Colonic mucosa (tissue), 4 donors: ENCODE data around the gene MGP. TPM values are rescaled to one million over a fixed set of nuclear protein-coding genes. Genes with fewer than 3 reads are reported as not detected.

Source experiments
- DNase-seq: peaks from one replicate; pipeline ENCODE4 v3.0.0-alpha.2; 2020
- H3K27ac ChIP-seq: fragments of 200-600 bp; one replicate; pipeline ENCODE4 v1.8.0; 2021
- H3K27me3 ChIP-seq: fragments of 200-600 bp; one replicate; pipeline ENCODE4 v1.8.0; 2021
- H3K36me3 ChIP-seq: fragments of 200-600 bp; one replicate; pipeline ENCODE4 v1.8.0; 2021
- H3K4me1 ChIP-seq: fragments of 200-600 bp; one replicate; pipeline ENCODE4 v1.8.0; 2021; ENCODE audit warnings: mild to moderate bottlenecking
- H3K4me3 ChIP-seq: fragments of 200-600 bp; one replicate; pipeline ENCODE4 v1.8.0; 2021
- H3K9ac ChIP-seq, 2 donors: one replicate each; pipeline ENCODE4 v1.7.0; 2013; ENCODE audit warnings: control low read depth in 2 of 2, low read depth in 2 of 2, low read length in 2 of 2
- H3K9me3 ChIP-seq: fragments of 200-600 bp; one replicate; pipeline ENCODE4 v1.8.0; 2021
- CTCF ChIP-seq: fragments of 200-600 bp; IDR thresholded peaks from one replicate; pipeline ENCODE4 v1.8.0; 2022; ENCODE audit warnings: antibody characterized with exemption, mild to moderate bottlenecking
- intact Hi-C: fragments of 100-400 bp; cut with DNase I; formaldehyde crosslinking; loops from one replicate; pipeline ENCODE4 v1.14.1; 2022
- total RNA-seq, 2 donors: library from RNA; stranded (reverse); fragmentation: NEBNext Ultra II Directional in 1 of 2; extraction: Animal tissue kit (Norgen Biotek cat#: 25700) in 1 of 2; gene quantifications; one replicate each; pipeline ENCODE4 v1.2.1, GENCODE V29; 2021
- donor health status: healthy.
- donor health status: DM: no; HTN: no; CAD: no.
- donor health status: DM: no; HTN: no; CAD: no.

Gene MGP
- total RNA-seq, 2 donors from 2014 or later, result 37.6 to 180 TPM

GRCh38 chr12:14839262-14839661, 46.4 kb downstream of the MGP start:
- Histone ChIP-seq H3K9me3 (no peaks in the 10 kb centered on the region), H3K4me3 (no peak overlapping the region), H3K27ac (no peak overlapping the region), H3K4me1 (no peaks in the 10 kb centered on the region), H3K27me3 (no peaks in the 10 kb centered on the region), H3K9ac (no peak overlapping the region), H3K36me3 (no peaks in the 10 kb centered on the region)
- no peak for TF ChIP-seq CTCF
- intact Hi-C loops, result no loop called here
- no peak for DNase-seq

DNA sequence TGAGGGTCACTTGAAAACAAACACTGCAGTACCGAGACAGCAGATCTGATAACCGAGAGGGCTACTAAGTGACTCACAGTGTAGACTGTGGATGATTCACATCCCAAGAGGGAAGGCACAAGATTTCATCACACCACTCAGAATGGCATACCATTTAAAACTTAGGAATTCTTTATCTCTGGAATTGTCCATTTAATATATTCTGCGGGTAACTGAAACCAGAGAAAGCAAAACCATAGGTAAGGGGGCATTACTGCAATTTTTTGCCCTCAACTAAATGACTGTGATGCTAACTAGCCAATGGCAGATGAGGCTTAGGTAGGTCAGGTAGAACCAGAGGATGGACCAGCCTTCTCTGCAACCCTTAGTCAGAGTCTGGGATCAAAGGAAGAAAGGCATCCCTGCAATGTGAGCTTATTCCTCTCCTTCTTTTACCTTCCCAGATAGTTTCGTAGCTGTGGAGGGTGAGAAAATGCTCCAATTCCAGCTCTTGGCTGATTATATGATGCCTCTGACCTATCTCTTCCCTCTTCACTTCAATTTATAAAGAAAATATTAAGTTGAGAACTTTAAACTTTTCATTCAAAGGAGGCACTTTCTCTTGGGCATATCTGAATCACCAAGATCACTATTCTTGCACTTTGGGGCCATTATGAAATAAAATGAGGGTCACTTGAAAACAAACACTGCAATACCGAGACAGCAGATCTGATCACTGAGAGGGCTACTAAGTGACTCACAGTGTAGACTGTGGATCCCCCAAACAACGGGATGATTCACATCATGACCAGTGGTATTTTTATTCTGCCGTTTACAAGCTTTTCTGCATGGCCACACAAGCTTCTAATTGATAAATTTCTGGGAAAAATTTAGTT, 49.1 kb downstream of the MGP start:
- no peaks in the 10 kb centered on the region for H3K36me3 ChIP-seq
- DNase-seq, result no peak
- H3K4me1 ChIP-seq, result no peaks in the 10 kb centered on the region
- H3K27ac ChIP-seq, result no peak overlapping the region
- no peaks in the 10 kb centered on the region for H3K27me3 ChIP-seq
- H3K9me3 ChIP-seq, result no peaks in the 10 kb centered on the region
- H3K9ac ChIP-seq, result no peak overlapping the region
- intact Hi-C loops, result no loop called here
- no peak for TF ChIP-seq CTCF
- H3K4me3 ChIP-seq, result no peak overlapping the region

- Histone ChIP-seq H3K27me3 (no peaks in the 10 kb centered on the region), H3K27ac (no peak overlapping the region), H3K9me3 (no peaks in the 10 kb centered on the region), H3K4me1 (no peaks in the 10 kb centered on the region), H3K4me3 (no peak overlapping the region), H3K9ac (no peak overlapping the region), H3K36me3 (no peaks in the 10 kb centered on the region)
- TF ChIP-seq CTCF, result no peak
- intact Hi-C loops, result no loop called here
- no peak for DNase-seq
These were observed 51.1 kb downstream of the MGP start for GRCh38 chr12:14834509-14834908.

DNA sequence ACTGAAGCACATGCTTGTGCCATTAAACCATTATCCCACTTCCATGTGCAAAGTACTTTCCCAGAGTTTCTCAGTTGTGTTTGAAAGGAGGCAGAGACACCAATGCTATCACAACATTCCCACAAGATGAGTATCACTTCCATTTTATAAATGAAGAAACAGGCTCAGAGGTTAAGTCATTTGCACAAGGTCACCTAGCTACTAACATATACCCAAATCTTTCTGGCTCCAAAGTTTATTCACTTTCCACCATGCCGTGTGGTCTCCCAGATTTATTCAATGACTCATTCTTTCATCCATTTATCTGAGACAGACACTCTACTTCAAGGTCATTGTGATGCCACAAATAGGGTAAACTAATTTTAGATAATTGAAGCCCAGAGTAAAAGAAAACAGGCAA, 51.7 kb downstream of the MGP start:
- TF ChIP-seq CTCF, result no peak
- Histone ChIP-seq H3K27me3 (no peaks in the 10 kb centered on the region), H3K4me1 (no peaks in the 10 kb centered on the region), H3K9ac (no peak overlapping the region), H3K36me3 (no peaks in the 10 kb centered on the region), H3K27ac (no peak overlapping the region), H3K4me3 (no peak overlapping the region), H3K9me3 (no peaks in the 10 kb centered on the region)
- intact Hi-C loops, result no loop called here
- DNase-seq, result no peak

- no peak overlapping the region for H3K27ac ChIP-seq
- intact Hi-C loops, result no loop called here
- no peaks in the 10 kb centered on the region for H3K27me3 ChIP-seq
- H3K9me3 ChIP-seq, result no peaks in the 10 kb centered on the region
- H3K9ac ChIP-seq, result no peak overlapping the region
- H3K4me1 ChIP-seq, result no peaks in the 10 kb centered on the region
- no peaks in the 10 kb centered on the region for H3K36me3 ChIP-seq
- no peak for TF ChIP-seq CTCF
- H3K4me3 ChIP-seq, result no peak overlapping the region
- DNase-seq, result no peak
These were observed 52.3 kb downstream of the MGP start for GRCh38 chr12:14833336-14833735.

Other genes with a start within 250 kb of the MGP start
- 10 to 100 TPM; 52.2 to 74.6 TPM for gene GUCY2C, start 189.3 kb downstream of the MGP start, total RNA-seq
- 10 to 100 TPM; 55.3 to 60.0 TPM for gene WBP11, start 82.4 kb downstream of the MGP start, total RNA-seq
- gene C12orf60, start 82.2 kb downstream of the MGP start, total RNA-seq, result under 1 TPM; 0.42 to 0.89 TPM
- gene SMCO3, start 71.7 kb downstream of the MGP start, total RNA-seq, result not detected
- gene ART4, start 42.3 kb downstream of the MGP start, total RNA-seq, result under 1 TPM in 1 of 2 donors, not detected in 1; 0.49 TPM
- gene ERP27, start 52.7 kb upstream of the MGP start, total RNA-seq, result 1 to 10 TPM in 1 of 2 donors, under 1 TPM in 1; 0.52 to 2.1 TPM
- 10 to 100 TPM; 21.5 to 40.8 TPM for gene ARHGDIB, start 75.7 kb upstream of the MGP start, total RNA-seq
- not detected for gene PDE6H, start 87.2 kb upstream of the MGP start, total RNA-seq